Daoy (cell line): ENCODE data around the gene LDLRAD3. TPM values are rescaled to one million over a fixed set of nuclear protein-coding genes. Genes with fewer than 3 reads are reported as not detected.
A peak's percentile ranks its signal among the peaks of the same experiment; 100 is the strongest.

Experiments used
- DNase-seq: peaks from one replicate; pipeline ENCODE4 v3.0.0-alpha.2; 2015; ENCODE audit warnings: low read depth
- total RNA-seq: library from RNA; depleted of rRNA; stranded (reverse); fragments of >200 nt; shearing (Covaris generic); gene quantifications from 2 replicates; pipeline ENCODE4 v1.2.3, GENCODE V29; 2014

Gene LDLRAD3
- total RNA-seq, 1 experiment from 2014 or later, result 6.1 TPM

DNA sequence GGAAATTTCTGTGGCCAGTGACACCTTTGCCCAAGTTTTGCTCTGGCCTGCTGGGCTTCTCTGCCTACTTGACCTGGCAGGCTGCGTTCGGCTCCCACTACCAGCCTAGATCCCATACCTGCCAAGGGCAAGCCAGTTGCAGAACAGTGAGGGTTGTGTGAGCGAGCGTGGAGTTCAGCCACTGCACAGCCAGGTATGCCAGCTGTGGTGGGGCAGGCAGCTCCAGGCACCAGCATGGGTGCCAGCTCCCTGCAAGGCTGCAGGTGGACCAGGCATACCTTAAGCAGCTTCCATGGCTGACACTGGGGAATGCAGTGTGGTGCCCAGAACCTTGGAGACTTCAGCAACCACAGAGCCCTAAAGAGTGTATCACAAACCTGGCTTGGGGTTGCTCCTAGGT, 133.5 kb downstream of the LDLRAD3 start:
- DNase-seq, result no peak

DNA sequence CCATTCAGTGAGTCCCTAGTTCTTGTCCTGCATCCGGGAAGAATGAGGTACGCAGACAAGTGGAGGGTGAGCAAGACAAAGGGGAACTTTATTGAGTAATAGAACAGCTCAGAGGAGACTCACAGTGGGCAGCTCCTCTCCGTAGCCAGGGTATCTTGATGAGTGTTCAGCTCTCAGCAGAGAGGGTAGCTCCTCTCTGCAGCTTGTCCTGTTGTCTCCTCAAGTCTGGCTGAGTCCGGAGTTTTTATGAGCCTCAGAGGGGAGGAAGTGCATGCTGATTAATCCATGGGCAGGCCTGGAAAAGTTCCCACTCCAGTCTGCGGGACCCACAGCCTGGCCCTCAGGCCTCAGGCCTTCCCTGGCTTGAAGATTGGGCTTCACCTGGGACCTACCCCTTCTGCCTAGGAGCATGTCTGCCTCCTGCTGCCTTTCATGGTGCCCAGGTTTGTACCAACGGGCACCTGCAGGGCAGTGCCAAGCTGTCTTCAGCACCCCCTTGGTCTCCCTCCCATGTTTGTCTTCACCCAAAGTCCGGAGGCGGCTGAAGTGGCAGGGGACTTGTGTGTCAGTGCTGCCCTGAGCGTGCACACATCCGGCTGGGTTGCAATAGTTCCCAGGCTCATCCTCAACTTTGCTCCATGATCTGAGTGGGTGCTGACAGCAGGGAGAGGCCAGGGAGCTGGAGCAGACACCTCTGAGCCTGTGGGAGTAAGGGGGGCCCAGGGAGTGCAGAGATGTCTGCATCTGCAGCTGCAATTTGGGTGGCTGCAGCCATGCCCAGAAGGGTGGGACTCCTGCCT, 134.2 kb downstream of the LDLRAD3 start:
- no peak for DNase-seq

DNA sequence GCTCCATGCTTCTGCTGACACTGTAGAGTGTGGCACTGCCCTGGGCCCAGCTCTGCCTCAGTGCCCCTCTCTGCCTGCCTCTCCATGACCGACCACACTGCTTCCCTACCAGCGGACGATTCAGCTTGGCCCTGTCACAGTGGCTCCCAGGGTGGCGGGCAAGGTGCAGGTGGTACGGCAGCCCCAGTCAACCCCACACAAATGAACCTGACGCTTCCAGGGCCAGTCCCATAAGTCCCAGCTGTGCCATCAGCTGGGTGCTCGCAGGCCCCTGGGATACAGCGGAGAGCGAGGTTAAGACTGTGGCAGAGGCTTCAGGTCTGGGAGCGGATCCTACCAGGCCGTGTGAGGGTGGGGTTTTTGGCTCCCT, 134.8 kb downstream of the LDLRAD3 start:
- DNase-seq, result no peak

DNA sequence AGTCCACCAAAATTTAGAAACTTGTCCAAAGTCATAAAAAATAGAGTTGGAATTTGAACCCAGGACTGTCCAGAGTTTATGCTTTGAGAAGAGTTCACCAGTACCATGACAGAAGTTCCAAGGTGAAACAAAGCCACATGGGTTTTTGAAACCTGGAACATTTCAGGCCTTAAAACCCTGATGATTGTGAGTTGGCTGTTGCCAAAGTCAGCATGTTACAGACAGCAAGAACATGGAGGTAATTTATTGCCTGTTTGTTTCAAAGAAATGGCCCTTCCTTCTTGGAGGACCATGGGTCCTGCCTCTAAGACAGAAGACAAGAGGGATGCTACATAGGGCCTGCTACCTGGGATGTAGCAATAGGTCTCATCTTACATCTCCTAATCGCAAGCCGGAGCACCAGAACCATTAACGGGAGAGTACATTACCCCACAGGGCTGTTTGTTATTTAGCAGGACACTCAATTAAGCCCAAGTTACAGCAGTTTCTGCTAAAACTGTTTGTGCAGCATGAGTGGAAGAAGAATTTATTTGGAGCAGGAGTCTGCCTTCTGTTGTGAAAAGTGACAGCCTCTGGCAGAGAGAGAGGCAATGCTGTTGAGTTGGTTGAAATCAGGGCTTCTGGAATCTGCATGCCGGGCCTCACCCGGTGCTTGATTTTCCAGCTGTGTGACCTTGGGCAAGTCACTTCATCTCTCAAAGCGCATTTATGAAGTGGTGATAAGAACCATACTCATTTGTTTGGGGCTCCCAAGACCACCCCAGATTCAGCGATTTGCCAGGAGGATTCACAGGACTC, 136.2 kb downstream of the LDLRAD3 start:
- DNase-seq, result no peak

DNA sequence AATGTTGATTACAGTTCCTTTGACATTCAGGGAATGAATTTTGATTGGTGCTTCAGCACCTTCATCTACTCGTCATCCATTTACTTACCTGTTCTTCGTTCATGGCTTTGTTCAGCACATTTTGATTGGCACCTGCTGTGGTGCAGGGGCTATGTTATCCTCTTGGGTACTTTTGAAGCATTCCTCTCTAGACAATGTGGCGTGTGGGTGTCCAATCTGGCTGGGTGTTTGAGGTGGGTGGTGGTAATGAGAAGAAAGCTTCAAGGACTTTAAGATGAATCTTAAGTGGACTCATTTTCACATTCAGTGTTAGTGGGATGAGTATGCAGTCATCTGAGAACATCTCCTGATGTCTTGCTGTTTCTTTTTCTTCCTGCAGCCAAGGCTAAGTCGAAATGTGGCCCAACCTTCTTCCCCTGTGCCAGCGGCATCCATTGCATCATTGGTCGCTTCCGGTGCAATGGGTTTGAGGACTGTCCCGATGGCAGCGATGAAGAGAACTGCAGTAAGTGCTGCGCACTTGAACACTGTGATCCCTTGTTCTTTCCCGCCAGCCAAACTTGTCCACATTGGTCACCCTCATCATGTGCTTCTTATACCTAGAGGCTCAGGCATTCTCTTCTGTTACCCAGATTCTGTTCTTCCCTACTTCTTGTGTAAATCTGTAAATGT, 137.5 kb downstream of the LDLRAD3 start:
- DNase-seq, result no peak

DNA sequence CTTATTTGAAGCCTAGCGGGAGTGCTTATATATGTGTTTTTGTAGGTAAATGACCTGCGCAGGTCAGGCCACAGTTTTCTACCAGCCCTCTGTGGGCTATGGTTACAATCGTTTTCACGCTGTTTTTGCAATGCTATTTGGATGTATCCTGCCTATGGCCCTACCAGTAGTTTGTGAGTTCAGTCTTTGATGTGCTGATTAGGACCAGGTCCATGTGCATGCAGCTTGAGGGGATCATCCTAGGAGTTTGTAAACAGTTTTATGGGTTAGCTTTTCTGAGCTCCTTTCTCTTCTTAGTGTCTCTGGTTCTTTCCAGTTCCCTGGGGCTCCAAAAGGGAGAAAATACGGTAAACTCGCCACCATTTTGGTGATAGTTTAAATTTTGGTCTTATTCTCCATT, 142.5 kb downstream of the LDLRAD3 start:
- DNase-seq, result no peak

DNA sequence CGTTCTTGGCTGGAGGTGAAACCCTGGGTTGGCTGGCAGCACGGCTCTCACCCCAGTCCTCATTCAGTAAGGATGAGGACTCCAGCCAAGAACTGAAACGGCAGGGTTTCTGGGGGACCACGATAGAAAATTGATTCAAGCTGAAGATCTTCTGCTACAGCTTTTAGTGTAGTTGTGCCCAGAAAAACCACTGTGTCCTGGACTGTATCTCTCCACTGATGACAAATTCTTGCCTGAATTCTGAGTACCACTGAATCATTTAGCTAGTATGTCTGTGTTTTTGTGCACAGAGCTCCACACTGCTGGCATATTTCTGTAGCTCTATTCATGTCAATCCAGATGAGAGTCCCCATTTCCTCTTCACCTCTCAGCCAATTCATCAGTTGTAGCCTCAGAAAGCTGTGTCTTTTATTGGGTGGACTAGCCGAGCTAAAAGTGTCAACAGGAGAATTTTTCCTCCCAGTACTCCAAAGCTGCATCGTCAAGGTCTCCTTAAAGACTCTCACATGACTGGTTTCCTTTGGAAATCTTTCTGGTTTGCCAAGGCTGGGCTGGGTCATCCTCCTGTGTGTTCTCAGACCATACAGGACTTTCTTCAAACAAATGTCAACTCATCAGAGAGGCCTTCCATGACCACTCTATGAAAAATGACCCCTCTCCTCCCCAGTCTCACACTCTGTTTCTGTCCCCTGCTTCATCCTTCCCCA, 144.6 kb downstream of the LDLRAD3 start:
- no peak for DNase-seq

DNA sequence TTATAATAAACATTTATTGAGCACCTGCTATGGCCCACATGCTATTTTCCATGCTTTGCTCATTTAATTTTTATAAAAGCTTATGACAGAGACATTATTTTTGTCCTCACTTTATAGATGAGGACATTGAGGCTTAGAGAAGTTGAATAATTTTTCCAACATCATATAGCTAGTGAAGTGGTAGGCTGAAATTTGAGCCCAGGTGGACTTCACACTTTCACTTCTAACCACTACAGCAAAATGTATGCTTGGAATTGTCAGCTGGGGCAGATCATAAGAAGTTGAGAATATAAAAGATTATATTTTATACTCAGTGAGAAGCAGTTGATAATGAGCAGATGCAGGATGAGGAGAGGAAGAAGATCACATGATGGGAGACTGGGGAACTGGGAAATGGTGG, 146.1 kb downstream of the LDLRAD3 start:
- no peak for DNase-seq

DNA sequence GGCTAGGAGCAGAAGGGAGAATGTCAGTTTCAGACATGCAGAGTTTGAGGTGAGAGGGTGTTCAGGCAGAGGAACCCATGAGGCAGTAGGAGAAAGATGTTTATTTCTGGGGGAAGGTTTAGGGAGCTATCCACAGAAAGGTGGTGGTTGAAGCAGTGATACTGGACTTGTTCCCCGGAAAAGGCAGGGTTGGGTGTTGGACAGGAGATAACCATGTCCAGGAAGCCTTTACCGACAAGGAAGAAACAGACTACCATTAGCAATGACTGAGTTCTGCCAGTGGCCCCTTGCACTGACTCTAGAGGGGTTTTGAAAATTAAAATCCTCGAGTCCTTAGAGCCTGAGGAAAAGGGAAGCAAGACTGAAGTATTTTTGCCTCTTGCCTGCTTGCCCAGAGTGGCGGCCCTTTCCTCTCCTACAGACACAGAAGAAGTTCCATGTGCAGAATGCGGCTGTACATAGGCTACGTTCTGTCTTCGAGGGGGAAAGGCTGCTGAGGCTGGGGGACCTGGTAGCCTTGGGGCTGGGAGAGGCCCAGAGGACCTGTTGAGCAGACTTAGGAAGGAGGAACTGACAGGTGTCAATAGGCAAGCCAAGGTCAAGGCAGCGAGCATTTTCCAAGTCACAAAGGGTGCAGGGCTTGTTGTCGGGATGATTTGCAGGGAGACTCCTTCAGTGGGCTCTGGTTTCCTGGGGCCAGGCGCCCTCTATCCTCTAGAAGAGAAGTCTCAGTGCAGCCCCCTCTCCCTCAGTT, 146.7 kb downstream of the LDLRAD3 start:
- DNase-seq, result no peak

DNA sequence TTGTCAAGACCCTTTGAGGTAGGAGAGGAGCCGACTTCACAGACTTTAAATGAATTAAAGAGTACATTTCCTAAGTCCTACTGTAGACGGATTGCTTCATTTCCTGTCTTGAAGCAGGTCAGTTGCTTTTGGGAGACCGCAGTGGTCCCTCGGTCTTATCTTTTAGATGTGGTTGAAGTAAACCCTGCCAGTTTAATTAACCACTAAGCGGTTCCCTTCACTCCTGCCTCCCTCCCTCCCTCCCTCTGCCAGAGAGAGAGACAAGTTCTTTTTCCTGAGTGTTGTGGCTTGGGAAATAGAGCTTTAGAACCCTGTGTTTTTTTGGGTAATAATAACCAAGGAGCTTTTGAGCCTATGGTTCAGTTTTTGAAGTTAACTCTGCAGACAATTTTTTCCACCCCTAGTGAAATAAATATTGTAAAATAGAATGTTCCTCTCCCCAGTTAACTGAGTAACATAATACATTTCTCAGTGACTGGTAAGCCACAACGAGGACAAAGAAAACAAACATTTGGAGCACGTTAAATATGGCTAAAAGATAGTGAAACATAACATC, 147.5 kb downstream of the LDLRAD3 start:
- peak; percentile 77 for DNase-seq

DNA sequence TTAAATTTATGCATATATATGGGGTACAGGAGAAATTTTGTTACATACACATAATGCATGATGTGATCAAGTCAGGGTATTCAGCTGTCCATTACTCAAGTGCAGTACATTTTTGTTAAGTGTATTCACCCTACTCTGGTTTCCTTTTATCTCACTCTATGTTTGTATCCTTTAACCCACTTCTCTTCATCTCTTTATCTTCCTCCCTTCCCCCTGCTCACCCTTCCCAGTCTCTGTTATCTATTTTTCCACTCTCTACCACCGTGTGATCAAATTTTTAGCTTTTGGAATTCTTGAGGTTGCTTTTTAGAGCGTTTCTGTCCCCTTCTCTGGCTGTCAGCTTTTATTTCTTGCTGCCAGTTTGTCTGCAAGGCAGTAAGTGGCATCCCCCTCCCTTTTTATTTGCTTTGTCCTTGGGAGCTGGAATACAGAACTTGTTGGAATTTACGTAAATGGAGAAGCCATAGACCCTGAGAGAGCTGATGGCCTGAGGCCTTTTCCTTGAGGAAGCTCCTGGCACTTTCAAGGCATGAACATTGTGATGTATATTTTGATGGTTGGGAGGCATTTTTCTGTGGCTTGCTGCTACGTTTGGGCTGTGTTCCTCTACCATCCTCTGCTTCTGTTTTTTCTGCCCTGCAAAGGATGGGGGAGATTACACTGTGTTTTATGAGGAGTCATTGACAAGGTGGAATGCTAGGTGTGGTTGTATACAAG, 148.6 kb downstream of the LDLRAD3 start:
- DNase-seq, result no peak

DNA sequence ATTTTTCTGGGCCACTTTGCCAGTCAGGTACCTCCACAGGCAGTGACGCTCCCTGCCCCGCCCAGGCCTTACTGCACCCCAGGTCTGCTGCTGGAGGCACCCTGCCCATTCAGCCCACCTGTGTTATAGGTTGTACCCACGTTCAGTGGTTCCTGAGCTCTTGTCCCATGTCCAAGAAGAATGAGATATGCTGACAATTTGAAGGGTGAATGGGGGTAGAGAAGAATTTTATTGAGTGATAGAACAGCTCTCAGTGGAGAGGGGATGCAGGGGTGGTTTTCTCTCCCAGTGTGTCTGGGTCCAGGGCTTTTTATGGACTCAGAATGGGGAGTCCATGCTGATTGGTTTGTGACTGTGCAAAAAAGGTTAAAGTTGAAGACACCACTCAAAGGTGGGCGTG, 149.7 kb downstream of the LDLRAD3 start:
- no peak for DNase-seq

DNA sequence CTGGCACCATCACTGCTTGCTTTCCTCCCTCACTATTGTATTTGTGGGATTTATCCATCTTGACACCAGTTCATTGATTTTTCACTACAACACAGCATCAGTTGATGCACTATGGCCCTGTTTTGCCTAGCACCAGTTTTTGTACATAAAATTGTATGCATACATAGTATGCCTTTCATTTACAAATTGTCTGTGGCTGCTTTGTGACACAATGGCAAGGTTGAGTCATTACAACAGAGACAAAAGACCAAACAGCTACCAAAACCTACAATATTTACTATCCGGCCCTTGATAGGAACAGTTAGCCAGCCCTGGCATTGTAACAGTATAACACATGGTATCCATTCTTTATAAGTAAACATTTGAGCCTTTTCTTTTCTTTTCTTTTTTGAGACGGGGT, 150.3 kb downstream of the LDLRAD3 start:
- DNase-seq, result no peak

DNA sequence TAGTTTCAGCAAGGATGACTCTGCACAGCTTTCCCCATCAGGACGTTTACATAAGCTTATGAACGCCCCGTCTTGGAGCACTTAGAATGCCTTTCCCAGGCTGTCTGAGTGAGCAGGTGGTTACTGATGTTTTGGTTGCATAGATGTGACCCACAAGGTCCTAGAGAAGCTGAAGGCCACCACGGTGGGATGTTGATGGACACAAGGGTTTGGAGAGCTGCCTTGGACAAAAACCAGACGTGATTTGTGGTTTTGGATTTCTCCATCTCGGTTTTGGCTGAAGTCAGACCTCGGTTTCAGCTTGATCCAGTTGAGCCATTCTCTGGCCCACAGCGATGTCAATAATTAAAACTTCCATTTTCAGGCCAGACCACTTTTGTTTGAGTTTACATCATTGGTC, 151.9 kb downstream of the LDLRAD3 start:
- DNase-seq, result no peak

DNA sequence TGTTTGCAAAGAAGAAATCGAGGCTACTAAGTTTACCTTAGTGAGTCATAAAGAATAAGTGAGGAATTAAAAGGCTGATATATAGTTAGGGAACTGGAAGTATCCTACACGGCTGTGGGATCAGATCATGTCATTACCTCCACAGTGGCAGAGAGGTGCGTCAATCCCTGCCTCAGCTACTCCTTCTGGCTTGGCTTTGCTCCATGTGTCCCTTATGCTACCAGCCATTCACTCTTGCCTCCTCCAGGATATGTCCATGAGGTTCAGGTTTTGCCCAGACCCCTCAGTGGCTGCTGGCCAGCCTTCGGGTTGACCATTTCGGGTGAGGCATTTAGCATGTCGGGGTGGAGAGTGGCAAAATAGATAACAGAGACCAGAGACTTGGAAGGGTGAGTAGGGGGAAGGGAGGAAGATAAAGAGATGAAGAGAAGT, 153.4 kb downstream of the LDLRAD3 start:
- DNase-seq, result no peak

DNA sequence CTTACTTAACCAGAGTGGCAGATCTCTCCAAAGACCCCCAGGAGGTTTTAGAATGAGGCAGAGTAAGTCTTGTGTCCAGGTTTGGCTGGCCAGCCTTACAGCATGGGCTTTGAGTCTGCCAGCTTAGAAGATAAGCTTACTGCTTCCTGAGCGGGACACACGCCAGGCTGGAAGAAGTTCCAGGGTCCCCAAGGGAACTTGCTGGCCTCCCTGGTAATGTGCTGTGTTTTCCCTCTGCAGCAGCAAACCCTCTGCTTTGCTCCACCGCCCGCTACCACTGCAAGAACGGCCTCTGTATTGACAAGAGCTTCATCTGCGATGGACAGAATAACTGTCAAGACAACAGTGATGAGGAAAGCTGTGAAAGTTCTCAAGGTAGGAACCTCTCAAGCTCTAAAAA, 154.2 kb downstream of the LDLRAD3 start:
- DNase-seq, result no peak

DNA sequence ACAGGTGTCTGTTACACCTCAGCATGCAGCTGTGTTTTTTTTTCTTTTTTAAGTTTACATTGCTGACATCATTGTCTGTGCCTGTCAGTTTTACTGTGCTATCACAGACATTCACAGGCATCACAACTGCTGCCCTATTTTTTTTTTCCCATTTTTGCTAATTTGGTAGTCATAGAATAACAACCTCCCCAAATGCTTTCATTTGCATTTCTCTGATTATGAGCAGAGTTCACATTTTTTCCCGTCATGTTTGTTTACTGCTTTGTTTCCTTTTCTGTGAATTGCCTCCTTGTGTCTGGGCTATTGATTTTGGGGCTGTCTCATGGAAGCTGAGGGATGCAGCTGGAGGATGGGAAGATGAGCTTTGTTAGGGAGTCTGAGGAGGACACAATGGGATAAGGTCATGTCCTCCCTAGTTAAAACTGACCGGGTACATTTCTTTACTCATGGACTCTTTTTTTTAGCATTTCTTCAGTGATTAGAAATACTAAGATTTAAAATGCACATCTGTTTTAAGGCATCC, 155.1 kb downstream of the LDLRAD3 start:
- DNase-seq, result no peak

DNA sequence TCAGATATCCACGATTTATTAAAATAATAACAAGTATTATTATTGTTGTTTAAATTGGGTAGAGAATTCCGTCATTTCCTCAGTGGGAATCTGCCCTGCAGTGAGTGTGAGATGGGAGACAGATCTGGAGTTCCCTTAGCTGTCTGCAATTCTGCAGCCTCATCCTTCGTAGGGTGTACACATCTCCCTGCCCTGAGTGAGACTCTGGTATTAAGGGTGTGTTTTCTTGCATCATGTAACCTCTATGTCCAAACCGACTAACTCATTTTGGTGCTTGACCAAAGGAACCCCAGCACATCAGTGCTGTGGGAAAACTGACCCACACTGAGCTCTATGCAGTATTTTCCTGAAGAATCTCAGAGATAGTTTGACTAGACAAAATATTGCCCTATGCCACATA, 157.6 kb downstream of the LDLRAD3 start:
- no peak for DNase-seq

DNA sequence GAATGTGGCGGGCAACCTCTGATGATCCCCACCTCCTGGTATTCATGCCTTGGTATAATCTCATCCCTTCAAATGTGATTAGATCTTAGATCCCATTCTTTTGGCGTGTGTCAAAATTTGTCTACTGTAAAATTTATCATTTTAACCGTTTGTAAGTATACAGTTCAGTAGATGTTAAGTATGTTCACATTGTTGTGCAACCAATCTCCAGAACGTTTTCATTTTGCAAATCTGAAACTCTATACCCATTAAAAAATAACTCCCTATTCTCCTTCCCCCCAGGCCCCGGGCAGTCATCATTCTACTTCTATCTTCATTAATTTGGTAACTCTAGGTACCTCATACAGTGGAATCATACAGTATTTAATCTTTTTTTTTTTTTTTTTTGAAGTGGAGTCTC, 159.0 kb downstream of the LDLRAD3 start:
- no peak for DNase-seq

DNA sequence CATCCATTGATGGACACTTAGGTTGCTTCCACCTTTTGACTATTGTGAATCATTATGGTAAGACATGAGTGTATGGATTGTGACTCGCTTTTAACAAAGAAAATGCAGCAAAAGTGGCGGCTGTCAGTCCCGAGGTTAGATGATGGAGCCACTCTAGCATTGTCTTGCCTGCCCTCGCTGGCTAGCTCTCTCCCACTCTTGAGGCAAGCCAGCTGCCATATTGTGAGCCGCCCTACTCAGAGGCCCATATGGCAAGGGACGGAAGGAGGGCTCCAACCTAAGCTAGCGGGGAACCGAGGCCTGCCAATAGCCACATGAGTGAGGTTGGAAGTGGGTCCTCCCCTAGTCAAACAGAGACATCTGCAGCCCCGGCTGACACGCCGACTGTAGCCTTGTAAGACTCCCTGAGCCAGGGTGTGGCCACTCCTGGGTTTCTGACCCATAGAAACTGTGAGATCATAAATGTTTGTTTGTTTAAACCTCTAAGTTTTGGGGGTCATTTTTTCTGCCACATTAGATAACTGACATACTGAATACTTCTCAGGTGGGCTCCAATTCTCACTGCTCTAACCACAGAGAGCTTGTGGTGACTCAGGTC, 160.2 kb downstream of the LDLRAD3 start:
- no peak for DNase-seq
